Central memory CD8-positive, alpha-beta T cell (primary cell): ENCODE data around the gene HDAC7.
"Not testable (repeated sequence)": the region's sequence is repeated elsewhere in the genome, so short reads cannot be mapped to it uniquely, and the experiment has no call there.

ENCODE experiments used
- ATAC-seq: fragments of 150-1000 bp; cut with Tn5 transposase; replicated peaks from 2 replicates; pipeline ENCODE4 v1.10.0; 2022; ENCODE audit warnings: mild to moderate bottlenecking, moderate FRiP score, moderate number of reproducible peaks; ENCODE audit not compliant: poor library complexity, severe bottlenecking; ENCODE audit errors: extremely low read depth
- DNase-seq, 2 donors: peaks; one replicate each; pipeline ENCODE4 v3.0.0; 2021; ENCODE audit warnings: low spot score in 2 of 2
- H3K27ac Mint-ChIP-seq: one replicate; pipeline ENCODE4 v1.8.0; 2022; ENCODE audit warnings: low read depth, mild to moderate bottlenecking, moderate library complexity, mixed read lengths
- H3K27me3 Mint-ChIP-seq: one replicate; pipeline ENCODE4 v1.8.0; 2022; ENCODE audit warnings: mixed read lengths
- H3K36me3 Mint-ChIP-seq: one replicate; pipeline ENCODE4 v1.8.0; 2022; ENCODE audit warnings: mild to moderate bottlenecking, moderate library complexity, mixed read lengths; ENCODE audit not compliant: insufficient read depth
- H3K4me1 Mint-ChIP-seq: one replicate; pipeline ENCODE4 v1.8.0; 2022; ENCODE audit warnings: mixed read lengths
- H3K4me3 Mint-ChIP-seq: one replicate; pipeline ENCODE4 v1.8.0; 2022; ENCODE audit warnings: mild to moderate bottlenecking, moderate library complexity, mixed read lengths
- H3K9me3 Mint-ChIP-seq: one replicate; pipeline ENCODE4 v1.8.0; 2022; ENCODE audit warnings: mixed read lengths

The HDAC7 gene

DNA sequence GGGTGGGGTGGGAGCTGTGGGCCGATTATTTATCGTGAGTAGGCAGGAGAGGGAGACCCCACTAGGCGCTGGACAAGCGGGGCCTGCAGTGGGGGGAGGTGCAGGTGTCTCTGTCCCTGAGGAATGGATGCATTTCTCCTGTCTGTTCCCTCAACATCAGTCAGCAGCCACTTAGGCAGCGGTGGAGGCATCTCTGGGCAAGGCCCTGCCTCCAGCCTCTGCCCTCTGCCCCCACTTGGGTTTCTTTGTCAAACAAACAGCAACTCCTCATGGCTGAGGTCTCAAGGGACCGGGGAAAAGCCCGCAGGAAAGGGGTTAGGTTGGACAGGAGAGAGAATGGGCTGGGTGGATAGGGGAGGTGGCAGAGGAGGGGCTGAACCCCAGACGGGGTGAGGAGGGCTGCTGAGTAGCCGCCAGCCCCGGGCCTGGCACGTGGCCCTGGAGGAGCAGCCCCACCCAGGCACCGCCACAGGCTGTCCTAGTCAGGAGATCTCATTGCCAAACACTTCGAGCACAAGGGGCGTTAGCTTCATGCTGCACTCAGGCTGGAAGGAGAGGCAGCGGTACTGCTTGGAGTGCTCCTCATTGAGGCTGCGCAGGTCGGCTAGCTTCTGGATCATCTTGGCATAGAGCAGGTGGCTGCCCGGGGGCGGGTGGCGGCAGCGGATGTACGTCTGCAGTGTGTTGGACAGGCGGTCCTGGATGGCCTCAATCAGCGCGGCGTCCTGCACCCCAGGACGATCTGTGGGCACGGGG lies 24.7 kb upstream of the HDAC7 start:
- ATAC-seq = no peak
- no peaks in the 10 kb centered on the region for H3K4me1 Mint-ChIP-seq

DNA sequence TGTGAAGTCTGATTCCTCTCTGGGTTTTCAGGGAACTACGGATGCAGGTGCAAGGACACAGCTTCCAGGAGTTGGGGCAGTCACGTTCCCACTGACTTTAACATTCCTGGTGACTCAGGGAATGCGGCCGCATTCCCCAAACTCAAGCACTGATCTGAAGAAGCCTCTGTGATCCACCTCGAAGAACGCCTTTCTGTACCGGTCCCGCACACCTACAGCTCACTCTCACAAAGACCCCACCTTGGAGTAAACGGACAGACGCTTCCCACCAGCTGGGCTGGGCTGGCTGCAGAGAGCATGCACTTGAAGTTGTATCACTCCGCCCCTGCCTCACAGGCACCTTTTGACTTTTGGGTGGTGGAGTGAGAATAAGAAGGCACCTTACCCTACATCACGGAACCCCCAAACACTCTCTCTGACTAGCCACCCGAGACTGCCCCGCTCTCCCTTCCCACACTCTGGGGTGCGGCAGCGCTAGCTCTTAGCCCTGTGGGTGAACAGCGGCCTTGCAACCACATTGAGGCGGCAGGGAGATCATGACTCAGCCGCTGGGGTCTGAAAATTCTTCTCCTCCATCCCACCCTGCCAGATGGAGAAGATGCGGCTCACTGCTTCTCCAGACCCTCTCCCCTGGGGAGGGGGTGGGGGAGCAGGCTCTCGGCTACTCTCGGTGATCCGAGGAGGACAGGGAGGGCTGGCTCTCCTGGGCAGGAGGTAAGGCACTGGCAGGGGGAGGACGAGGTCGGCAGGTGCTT lies 23.7 kb upstream of the HDAC7 start:
- DNase-seq (no peak), ATAC-seq (no peak)
- no peaks in the 10 kb centered on the region for H3K27me3 Mint-ChIP-seq
- peaks cover under 1% of the 10 kb centered on the region for H3K4me1 Mint-ChIP-seq
- H3K9me3 Mint-ChIP-seq = no peaks in the 10 kb centered on the region
- H3K27ac Mint-ChIP-seq = no peak overlapping the region
- peaks cover 1% of the 10 kb centered on the region for H3K36me3 Mint-ChIP-seq
- no peak overlapping the region for H3K4me3 Mint-ChIP-seq

More for the DNA sequence above, 24.7 kb upstream of the HDAC7 start:
- Mint-ChIP-seq H3K36me3 (peaks cover 1% of the 10 kb centered on the region), H3K27ac (no peak overlapping the region), H3K4me3 (no peak overlapping the region), H3K27me3 (no peaks in the 10 kb centered on the region), H3K9me3 (no peaks in the 10 kb centered on the region)
- no peak for DNase-seq

DNA sequence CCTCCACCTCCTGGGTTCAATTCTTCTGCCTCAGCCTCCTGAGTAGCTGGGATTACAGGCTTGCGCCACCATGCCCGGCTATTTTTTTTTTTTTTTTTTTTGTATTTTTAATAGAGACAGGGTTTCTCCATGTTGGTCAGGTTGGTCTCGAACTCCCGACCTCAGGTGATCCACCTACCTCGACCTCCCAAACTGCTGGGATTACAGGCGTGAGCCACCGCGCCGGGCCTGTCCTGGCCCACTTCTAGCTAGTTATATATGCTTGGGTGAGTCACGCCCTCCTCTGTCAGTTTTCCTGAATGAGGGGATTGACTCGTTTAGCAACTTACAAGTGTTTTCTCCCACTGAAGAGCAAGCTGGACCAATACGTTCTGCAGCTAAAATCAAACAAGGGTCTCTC lies 22.8 kb upstream of the HDAC7 start:
- not testable (repeated sequence) for H3K27me3 Mint-ChIP-seq, H3K9me3 Mint-ChIP-seq, H3K27ac Mint-ChIP-seq, H3K36me3 Mint-ChIP-seq, DNase-seq, H3K4me3 Mint-ChIP-seq, ATAC-seq, H3K4me1 Mint-ChIP-seq

GRCh38 chr12:47841910-47842309 lies 22.2 kb upstream of the HDAC7 start:
- Mint-ChIP-seq H3K4me3 (no peak overlapping the region), H3K4me1 (peaks cover 10% of the 10 kb centered on the region), H3K9me3 (no peaks in the 10 kb centered on the region), H3K27me3 (no peaks in the 10 kb centered on the region), H3K27ac (no peak overlapping the region), H3K36me3 (peaks cover 1% of the 10 kb centered on the region)
- no peak for ATAC-seq
- no peak for DNase-seq

- DNase-seq = no peak
- H3K27ac Mint-ChIP-seq = no peak overlapping the region
- H3K36me3 Mint-ChIP-seq = peaks cover 1% of the 10 kb centered on the region
- no peaks in the 10 kb centered on the region for H3K27me3 Mint-ChIP-seq
- no peaks in the 10 kb centered on the region for H3K9me3 Mint-ChIP-seq
- ATAC-seq = no peak
- H3K4me3 Mint-ChIP-seq = no peak overlapping the region
- peaks cover 10% of the 10 kb centered on the region for H3K4me1 Mint-ChIP-seq
Measured at GRCh38 chr12:47841501-47841900, 21.8 kb upstream of the HDAC7 start.

DNA sequence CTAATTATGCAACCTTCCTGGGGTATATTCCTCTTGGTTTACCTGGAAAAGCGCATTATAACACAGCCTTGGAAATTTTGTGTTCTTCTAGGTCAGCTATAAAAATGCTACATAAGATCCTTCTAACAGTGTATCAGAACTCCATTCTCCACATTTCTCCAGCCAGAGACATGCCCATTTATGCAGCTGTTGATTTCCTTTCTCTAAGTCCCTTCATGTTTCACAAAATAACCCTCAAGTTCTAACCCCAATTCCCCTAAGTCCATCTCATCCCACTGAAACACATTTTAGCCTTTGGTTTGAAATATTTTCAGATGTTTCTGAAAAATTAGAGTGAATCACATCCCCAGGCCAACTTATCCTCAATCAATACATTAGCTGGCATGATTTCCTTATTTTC lies 20.9 kb upstream of the HDAC7 start:
- H3K4me1 Mint-ChIP-seq = peaks cover 10% of the 10 kb centered on the region
- H3K4me3 Mint-ChIP-seq = no peak overlapping the region
- DNase-seq (no peak), ATAC-seq (no peak)
- no peak overlapping the region for H3K27ac Mint-ChIP-seq
- peaks cover 1% of the 10 kb centered on the region for H3K36me3 Mint-ChIP-seq
- no peaks in the 10 kb centered on the region for H3K27me3 Mint-ChIP-seq
- no peaks in the 10 kb centered on the region for H3K9me3 Mint-ChIP-seq

DNA sequence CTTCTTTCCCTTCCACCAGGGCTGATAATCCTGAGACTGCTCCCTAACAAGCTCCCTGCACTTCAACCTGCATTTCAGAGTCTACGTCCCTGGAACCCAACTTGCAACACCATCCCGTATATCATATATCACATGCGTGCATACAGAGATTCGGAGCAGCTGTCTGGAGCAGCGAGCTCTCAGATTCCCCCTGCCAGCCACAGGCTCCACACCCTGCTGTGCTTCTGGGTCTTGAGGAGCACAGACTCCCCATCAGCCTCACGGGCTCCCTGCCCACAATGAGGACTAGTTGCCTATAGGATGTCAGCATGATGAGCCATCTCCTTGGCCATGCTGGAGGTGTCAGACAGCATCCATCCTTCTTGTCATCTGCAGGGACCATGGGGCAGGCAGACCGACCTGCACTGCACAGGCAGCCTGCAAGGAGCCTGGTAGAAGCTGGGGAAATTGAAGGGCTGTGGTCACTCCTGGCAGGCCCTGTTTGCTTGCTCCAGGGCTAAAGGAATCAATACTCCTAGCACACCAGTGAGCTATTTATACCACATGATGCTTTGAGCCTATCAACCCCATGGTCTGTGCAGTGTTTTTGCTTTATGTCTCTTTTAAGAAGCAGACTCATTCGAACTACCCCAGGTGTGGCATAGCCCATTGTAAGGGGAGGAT lies 19.6 kb upstream of the HDAC7 start:
- H3K36me3 Mint-ChIP-seq = peaks cover 1% of the 10 kb centered on the region
- H3K4me1 Mint-ChIP-seq = peaks cover 12% of the 10 kb centered on the region
- no peaks in the 10 kb centered on the region for H3K9me3 Mint-ChIP-seq
- no peak for ATAC-seq
- DNase-seq = no peak
- no peaks in the 10 kb centered on the region for H3K27me3 Mint-ChIP-seq
- no peak overlapping the region for H3K4me3 Mint-ChIP-seq
- H3K27ac Mint-ChIP-seq = no peak overlapping the region

DNA sequence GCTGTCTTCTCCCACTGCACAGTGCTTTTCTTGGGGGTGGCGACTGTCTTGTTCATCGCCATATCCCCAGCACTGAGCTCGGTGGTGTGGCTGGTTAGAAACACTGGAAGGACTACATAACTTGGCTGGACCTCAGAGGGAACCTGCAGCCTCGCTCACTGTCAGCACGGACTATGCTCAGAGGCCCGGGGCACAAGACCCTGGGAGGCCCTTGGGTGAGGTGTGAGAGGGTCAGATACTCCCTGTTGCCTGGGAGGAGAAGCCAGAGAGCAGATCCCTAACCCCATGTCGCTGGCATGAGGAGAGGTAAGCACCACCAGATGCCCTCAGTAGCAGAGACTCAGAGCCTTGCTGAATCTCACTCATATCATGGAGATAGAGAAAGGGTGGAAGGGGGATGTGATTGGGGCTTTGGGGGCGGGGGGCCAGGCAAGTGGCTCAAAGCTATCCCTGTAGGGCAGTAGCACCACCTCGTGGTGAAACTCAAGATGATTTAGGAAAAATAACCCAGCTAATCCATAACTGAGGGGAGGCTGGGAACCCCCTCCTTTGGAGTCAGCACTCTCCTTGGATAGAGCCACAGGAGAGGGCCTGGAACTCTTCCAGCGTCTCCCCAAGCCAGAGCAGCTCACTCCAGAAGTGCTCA lies 18.7 kb upstream of the HDAC7 start:
- Mint-ChIP-seq H3K36me3 (no peaks in the 10 kb centered on the region), H3K27me3 (no peaks in the 10 kb centered on the region), H3K4me1 (peaks cover 21% of the 10 kb centered on the region), H3K4me3 (no peak overlapping the region), H3K9me3 (no peaks in the 10 kb centered on the region), H3K27ac (no peak overlapping the region)
- DNase-seq (no peak), ATAC-seq (peak; percentile 21)

DNA sequence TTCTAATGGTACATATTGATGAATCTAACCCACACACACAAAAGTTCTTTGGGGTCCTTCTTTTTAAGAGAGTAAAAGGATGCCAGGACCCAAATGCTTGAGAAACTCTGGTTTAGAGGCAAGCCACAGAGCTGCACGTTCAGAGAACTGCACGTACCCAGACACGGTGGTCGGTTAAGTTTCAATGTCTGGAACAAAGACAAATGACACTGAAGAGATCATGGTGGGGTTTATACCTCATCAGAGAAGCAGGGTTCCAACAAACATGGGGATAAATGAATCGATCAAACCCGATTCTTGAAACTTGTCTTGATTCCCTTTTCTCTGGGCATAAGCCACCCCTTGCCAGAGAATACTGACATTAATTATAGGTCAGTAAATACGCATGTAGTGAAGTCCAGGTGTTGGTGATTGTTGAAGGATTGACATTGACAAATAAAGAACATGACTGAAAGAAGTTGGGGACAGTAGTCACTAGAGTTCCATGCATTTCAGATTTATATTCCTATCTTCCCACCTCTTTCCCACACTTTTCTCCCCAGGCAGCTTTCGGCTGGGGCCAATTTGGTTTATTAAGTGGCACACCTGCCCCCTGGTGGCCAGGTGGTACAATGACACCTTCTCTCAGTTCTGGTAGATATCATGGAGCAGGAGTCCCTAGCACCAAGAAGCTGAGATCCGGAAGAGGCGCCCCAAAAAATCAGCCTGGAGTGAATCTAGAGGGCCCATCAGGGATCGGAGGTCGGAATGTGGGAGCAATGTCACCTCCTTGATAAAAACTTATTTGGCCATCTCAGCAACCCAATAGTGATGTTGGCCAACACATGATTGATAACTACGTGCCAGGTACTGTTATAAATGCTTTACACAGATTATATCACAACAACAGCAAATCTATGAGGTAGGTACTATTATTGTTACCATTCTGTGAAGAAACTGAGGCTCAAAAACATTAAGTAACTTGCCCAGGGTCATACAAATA lies 17.8 kb upstream of the HDAC7 start:
- Mint-ChIP-seq H3K4me3 (no peak overlapping the region), H3K36me3 (peaks cover 3% of the 10 kb centered on the region), H3K27me3 (no peaks in the 10 kb centered on the region), H3K27ac (peak overlapping the region; percentile 35), H3K4me1 (peaks cover 31% of the 10 kb centered on the region), H3K9me3 (no peaks in the 10 kb centered on the region)
- peak; percentile 29 for ATAC-seq
- DNase-seq = peak; percentile 40 to 53

DNA sequence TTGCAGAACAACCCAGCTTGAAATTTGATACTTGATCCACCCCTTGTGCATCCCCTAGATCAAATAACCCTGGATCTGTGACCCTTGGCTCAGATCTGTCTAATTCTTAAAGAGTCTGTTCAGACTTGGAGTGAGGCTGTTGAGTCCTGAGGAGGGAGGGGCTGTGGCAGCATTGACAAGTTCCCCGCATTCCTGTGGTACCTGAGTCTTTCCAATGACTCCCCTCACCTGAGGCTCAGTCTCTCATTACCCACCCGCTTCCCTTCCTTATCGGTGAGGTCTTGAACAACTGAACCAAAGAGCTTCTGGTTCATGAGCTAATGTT lies 16.1 kb upstream of the HDAC7 start:
- DNase-seq (no peak), ATAC-seq (no peak)
- Mint-ChIP-seq H3K27ac (no peak overlapping the region), H3K27me3 (no peaks in the 10 kb centered on the region), H3K4me1 (peaks cover 43% of the 10 kb centered on the region), H3K36me3 (peaks cover 3% of the 10 kb centered on the region), H3K4me3 (no peak overlapping the region), H3K9me3 (no peaks in the 10 kb centered on the region)

DNA sequence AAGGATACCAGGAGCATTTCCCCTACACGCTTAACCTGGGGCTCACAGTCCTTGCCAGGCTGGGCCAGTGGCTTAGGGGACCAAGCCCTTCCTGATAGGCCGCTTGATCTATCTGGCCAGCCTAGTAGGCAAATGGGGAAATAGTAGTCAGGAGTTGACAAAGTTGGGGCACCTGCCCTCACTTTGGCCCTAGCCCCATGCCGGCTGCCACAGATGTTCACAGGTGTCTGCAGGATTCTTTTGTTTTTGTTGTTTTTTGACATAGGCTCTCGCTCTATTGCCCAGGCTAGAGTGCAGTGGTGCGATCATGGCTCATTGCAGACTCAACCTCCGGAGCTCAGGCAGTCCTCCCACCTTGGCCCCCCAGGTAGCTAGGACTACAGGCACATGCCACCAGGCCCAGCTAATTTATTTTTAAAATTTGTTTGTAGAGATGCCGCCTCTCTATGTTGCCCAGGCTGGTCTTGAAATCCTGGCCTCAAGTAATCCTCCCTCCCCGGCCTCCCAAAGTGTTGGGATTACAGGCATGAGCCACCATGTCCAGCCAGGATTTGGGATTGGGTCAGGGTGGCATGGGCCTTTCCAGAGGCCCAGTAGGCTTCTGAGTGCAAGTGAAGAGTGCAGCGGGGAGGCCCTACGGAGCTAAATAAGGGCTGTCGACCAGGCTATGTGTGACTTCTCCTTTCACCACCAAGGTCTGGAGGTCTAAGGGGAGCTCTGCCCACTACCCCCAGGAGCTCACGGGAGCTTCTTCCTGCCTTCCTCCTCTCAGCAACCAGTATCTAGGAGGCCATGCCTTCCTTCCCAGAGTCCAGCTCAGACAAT lies 15.5 kb upstream of the HDAC7 start:
- peaks cover 43% of the 10 kb centered on the region for H3K4me1 Mint-ChIP-seq

More for the DNA sequence above, 15.5 kb upstream of the HDAC7 start:
- H3K9me3 Mint-ChIP-seq = no peaks in the 10 kb centered on the region
- ATAC-seq (no peak), DNase-seq (no peak)
- no peak overlapping the region for H3K4me3 Mint-ChIP-seq
- H3K36me3 Mint-ChIP-seq = peaks cover 3% of the 10 kb centered on the region
- no peak overlapping the region for H3K27ac Mint-ChIP-seq
- no peaks in the 10 kb centered on the region for H3K27me3 Mint-ChIP-seq
